ENCODE results near the gene ACVR1B. TPM values are rescaled to one million over a fixed set of nuclear protein-coding genes. Genes with fewer than 3 reads are reported as not detected.
A peak's percentile ranks its signal among the peaks of the same experiment; 100 is the strongest.

The ACVR1B gene
- total RNA-seq, 2 donors from 2014 or later: 39.6 to 43.3 TPM

DNA sequence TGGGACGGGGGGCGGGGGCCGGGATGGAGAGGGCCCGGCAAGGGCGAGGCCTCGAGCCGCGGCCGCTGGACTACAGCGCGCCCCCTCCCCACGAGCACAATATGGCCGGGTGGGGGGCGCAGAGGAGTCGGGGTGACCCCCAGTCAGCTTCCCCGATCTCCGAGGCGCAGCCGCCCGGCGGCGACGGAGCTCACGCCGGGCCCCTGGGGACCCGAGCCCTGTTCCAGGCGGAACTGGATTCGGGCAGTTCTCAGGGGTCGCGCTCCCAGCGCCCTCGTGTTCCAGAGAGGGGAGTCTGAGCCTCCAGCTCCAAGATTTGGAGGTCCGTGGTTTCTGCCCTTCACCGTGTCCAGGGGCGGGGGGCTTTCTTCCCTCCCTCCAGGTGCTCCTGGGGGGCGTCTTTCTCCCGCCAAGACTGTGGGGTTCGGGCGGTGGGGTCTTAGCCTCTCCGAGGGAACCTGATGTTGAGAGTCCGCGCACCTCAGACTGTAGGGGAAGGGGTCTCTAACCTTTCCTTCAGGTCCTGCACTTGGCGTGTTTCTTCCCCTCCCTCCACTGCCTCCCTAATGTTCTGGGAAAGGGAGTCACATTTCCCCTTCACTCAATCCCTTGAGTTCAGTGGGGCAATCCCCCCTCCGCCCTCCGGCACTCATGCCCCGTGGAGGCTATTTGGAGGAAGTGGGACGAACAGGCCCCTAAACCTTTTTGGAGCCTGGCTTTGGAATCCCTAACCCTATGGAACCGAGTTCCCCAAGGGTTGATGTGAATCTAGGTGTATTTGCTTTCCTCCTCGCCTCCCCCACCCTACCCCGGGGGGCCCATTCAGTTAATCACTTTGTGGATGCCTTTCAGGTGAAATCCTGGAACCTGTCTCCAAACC lies 584 bp downstream of the ACVR1B start:
- intact Hi-C loops (cut with DNase I): no loop called here

DNA sequence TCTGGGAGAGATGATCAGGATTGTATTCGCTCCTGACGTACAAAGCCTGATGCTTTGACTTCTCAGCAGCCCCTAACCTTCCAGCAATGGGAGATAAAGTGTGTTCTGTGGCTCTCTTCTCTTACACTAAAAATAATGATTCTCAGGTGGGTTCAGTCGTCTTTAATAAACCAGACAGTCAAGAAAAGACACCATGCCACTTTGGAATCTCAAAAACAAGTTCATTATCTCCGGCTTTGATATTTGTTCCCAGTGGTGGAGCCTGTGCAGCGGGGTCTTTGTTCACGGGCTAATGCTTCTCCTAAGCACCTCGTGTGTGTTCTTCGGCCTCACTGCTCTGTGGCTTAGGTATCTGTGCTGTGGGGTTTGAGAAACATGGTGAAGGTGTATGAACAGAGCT lies 1.6 kb downstream of the ACVR1B start:
- Histone ChIP-seq H3K27me3 (replicated peaks; ENCODE audit: insufficient read depth) (no peaks in the 10 kb centered on the region), H3K27ac (peak overlapping the region; percentile 93 to 95), H3K4me3 (peak overlapping the region; percentile 94 to 99), H3K36me3 (no peaks in the 10 kb centered on the region), H3K9me3 (no peaks in the 10 kb centered on the region), H3K4me1 (replicated peaks) (peaks cover 20% of the 10 kb centered on the region)
- DNase-seq (ENCODE audit: low spot score): no peak
- TF ChIP-seq, protein P1, sequence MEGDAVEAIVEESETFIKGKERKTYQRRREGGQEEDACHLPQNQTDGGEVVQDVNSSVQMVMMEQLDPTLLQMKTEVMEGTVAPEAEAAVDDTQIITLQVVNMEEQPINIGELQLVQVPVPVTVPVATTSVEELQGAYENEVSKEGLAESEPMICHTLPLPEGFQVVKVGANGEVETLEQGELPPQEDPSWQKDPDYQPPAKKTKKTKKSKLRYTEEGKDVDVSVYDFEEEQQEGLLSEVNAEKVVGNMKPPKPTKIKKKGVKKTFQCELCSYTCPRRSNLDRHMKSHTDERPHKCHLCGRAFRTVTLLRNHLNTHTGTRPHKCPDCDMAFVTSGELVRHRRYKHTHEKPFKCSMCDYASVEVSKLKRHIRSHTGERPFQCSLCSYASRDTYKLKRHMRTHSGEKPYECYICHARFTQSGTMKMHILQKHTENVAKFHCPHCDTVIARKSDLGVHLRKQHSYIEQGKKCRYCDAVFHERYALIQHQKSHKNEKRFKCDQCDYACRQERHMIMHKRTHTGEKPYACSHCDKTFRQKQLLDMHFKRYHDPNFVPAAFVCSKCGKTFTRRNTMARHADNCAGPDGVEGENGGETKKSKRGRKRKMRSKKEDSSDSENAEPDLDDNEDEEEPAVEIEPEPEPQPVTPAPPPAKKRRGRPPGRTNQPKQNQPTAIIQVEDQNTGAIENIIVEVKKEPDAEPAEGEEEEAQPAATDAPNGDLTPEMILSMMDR (IDR thresholded peaks at IDR 0.05): no peak
- no peak for TF ChIP-seq POLR2A (IDR thresholded peaks at IDR 0.05)
- no peak for TF ChIP-seq POLR2AphosphoS5 (IDR thresholded peaks at IDR 0.05)
- intact Hi-C loops (cut with DNase I): no loop called here
- WGBS: 32% methylated on average over 8 of the region's 8 CpGs

More for the DNA sequence above, 584 bp downstream of the ACVR1B start:
- Histone ChIP-seq H3K4me1 (replicated peaks) (peaks cover 20% of the 10 kb centered on the region), H3K27ac (peak overlapping the region; percentile 93 to 95), H3K36me3 (no peaks in the 10 kb centered on the region), H3K4me3 (peak overlapping the region; percentile 94 to 99), H3K9me3 (no peaks in the 10 kb centered on the region), H3K27me3 (replicated peaks; ENCODE audit: insufficient read depth) (no peaks in the 10 kb centered on the region)
- WGBS: under 1% methylated on average over 36 of the region's 50 CpGs
- DNase-seq (ENCODE audit: low spot score): no peak
- no peak for TF ChIP-seq POLR2A (IDR thresholded peaks at IDR 0.05)
- no peak for TF ChIP-seq POLR2AphosphoS5 (IDR thresholded peaks at IDR 0.05)
- TF ChIP-seq, protein P1 (IDR thresholded peaks at IDR 0.05): no peak

DNA sequence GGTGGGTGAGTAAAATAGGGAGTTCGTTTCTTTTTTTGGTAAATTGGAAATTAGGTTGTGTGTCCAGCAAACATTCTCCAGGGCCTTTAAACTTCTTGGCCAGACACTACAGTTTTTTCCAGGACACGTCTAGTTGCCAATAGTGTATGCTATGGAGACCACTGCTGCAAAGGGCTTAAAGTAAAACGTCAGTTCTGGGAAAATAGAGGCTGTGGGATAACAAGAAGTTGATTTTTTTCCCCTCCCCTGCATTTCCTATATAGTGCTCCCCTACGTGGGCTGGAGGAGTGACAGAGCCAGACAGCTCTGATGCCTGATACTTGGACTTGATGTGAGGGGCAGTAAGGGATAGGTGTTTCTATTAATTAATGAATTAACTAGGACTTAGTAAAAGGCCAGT lies 2.4 kb downstream of the ACVR1B start:
- H3K4me3 ChIP-seq: peak overlapping the region in 1 of 2 donors; percentile 94
- intact Hi-C loops (cut with DNase I): no loop called here
- DNase-seq (ENCODE audit: low spot score): no peak

DNA sequence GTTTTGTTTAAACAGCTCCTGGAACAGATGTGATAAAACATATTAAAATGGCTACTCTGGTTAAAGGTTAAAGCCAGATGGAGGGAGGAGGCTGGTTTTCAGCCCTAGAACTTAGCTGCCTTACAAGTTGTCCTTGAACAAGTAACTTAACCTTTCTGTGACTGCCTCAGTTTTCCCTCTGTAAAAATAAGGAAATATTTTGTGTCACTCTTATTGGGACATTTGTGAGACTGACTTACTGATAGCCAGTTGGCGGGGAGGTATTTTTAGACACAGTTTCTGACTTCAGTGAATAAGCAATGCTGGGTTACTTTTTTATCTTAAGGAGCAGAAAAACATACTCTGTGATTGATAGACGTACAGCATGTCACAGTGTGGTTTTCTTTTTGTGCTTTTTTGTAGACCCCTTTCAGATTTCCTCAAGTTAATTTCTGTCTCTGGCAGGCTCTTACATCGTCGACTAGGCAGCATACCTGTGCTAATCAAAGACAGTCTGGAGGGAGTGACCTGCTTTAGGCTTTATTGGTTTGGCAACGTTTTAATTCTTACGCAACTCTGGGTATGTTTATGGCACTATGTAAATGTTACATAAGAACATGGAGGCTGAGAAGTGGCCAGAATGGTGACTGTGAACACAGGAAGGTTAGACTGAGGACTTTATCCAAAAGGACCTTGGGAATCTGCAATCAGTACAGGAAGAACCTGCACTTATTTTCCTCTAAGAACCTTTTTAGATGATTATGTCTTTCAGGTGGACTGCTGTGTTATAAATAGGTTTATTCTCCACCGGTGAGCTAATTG lies 3.3 kb downstream of the ACVR1B start:
- Histone ChIP-seq H3K27ac (peak overlapping the region; percentile 93 to 95), H3K4me3 (no peak overlapping the region), H3K27me3 (replicated peaks; ENCODE audit: insufficient read depth) (no peaks in the 10 kb centered on the region), H3K4me1 (replicated peaks) (peaks cover 20% of the 10 kb centered on the region), H3K36me3 (no peaks in the 10 kb centered on the region), H3K9me3 (no peaks in the 10 kb centered on the region)
- intact Hi-C loops (cut with DNase I): no loop called here
- DNase-seq (ENCODE audit: low spot score): peak; percentile 84
- TF ChIP-seq, protein P1 (IDR thresholded peaks at IDR 0.05): no peak
- TF ChIP-seq POLR2AphosphoS5 (IDR thresholded peaks at IDR 0.05) (peak; percentile 96), POLR2A (IDR thresholded peaks at IDR 0.05) (peak; percentile 75)
- WGBS: 30% methylated on average over 7 of the region's 7 CpGs

More for the DNA sequence above, 2.4 kb downstream of the ACVR1B start:
- Histone ChIP-seq H3K27ac (peak overlapping the region; percentile 93 to 95), H3K9me3 (no peaks in the 10 kb centered on the region), H3K27me3 (replicated peaks; ENCODE audit: insufficient read depth) (no peaks in the 10 kb centered on the region), H3K36me3 (no peaks in the 10 kb centered on the region), H3K4me1 (replicated peaks) (peaks cover 20% of the 10 kb centered on the region)
- WGBS: 12% methylated on average over 4 of the region's 4 CpGs
- TF ChIP-seq POLR2A (IDR thresholded peaks at IDR 0.05) (no peak), POLR2AphosphoS5 (IDR thresholded peaks at IDR 0.05) (no peak)
- TF ChIP-seq, protein P1 (IDR thresholded peaks at IDR 0.05): no peak

Measured in prostate gland (tissue), 2 donors.